Measurements from ENCODE around the gene LRMDA.

LRMDA gene

DNA sequence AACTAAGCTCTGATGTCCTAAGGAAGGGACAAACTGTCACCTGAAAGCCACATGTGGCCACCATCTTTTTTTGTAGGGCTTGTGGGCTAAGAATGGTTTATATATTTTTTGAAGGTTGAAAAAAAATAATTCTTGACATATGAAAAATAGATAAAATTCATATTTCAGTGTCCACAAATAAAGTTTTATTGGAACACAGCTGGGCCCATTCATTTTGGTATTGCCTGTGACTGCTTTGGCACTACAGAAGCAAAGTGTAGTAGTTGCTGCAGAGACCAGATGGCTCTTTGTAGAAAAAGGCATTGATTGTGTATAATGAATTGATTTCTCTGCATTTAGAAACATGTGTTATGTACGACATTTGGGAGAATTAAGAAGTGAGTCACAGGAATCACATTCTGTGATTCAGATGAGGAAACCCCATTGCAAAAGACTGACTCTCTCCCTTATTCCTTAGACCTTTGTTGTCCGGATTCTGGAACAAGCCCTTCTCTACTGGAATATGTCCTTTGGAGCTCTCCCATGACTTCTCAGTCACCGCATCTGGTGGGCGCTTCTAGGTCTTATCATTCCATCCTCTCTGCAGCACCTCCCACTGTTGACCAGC is 438.7 kb downstream of the LRMDA start:
- no peak overlapping the region for H3K4me2 ChIP-seq (ENCODE audit: low read depth, low read length, poor library complexity, severe bottlenecking)
- H2AFZ ChIP-seq (ENCODE audit: low read depth, low read length, severe bottlenecking): no peak overlapping the region
- H3K27me3 ChIP-seq (ENCODE audit: low read length): no peaks in the 10 kb centered on the region
- H3K27ac ChIP-seq (ENCODE audit: low read depth, low read length): no peak overlapping the region
- no peaks in the 10 kb centered on the region for H3K9me3 ChIP-seq (ENCODE audit: insufficient read depth, low read length)
- H4K20me1 ChIP-seq (ENCODE audit: low read depth, low read length): no peaks in the 10 kb centered on the region
- no peaks in the 10 kb centered on the region for H3K79me2 ChIP-seq (ENCODE audit: insufficient read depth, low read length)
- no peaks in the 10 kb centered on the region for H3K9me2 ChIP-seq (replicated peaks; ENCODE audit: insufficient read depth, low read length)
- H3K36me3 ChIP-seq (ENCODE audit: low read length): no peaks in the 10 kb centered on the region
- no peak overlapping the region for H3K4me3 ChIP-seq (ENCODE audit: insufficient read depth, low read length, poor library complexity, severe bottlenecking)
- no peak for TF ChIP-seq EZH2phosphoT487 (conservative IDR thresholded peaks at IDR 0.05; ENCODE audit: low read length)
- TF ChIP-seq, protein P1, sequence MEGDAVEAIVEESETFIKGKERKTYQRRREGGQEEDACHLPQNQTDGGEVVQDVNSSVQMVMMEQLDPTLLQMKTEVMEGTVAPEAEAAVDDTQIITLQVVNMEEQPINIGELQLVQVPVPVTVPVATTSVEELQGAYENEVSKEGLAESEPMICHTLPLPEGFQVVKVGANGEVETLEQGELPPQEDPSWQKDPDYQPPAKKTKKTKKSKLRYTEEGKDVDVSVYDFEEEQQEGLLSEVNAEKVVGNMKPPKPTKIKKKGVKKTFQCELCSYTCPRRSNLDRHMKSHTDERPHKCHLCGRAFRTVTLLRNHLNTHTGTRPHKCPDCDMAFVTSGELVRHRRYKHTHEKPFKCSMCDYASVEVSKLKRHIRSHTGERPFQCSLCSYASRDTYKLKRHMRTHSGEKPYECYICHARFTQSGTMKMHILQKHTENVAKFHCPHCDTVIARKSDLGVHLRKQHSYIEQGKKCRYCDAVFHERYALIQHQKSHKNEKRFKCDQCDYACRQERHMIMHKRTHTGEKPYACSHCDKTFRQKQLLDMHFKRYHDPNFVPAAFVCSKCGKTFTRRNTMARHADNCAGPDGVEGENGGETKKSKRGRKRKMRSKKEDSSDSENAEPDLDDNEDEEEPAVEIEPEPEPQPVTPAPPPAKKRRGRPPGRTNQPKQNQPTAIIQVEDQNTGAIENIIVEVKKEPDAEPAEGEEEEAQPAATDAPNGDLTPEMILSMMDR (IDR thresholded peaks at IDR 0.05; ENCODE audit: insufficient read depth, low read length, poor library complexity, severe bottlenecking): no peak
- H3F3A ChIP-seq (ENCODE audit: insufficient read depth): no peaks in the 10 kb centered on the region
- no peak overlapping the region for H3K9ac ChIP-seq (ENCODE audit: low read length)

DNA sequence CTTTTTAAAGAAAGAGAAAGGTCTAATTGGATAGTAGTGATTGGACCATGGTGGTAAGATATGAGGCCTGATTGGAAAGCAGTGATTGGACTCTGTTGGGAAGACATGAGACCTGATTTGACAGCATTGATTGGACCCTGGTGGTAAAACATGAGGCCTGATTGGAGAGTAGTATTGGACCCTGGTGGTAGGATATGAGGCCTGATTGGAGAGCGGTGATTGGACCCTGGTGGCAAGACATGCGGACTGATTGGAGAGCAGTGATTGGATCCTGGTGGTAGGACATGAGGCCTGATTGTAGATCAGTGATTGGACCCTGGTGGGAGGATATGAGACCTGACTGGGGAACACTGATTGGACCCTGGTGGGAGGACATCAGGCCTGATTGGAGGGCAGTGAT is 444.3 kb downstream of the LRMDA start:
- H4K20me1 ChIP-seq (ENCODE audit: low read depth, low read length): no peaks in the 10 kb centered on the region
- H3K36me3 ChIP-seq (ENCODE audit: low read length): no peaks in the 10 kb centered on the region
- H3K4me2 ChIP-seq (ENCODE audit: low read depth, low read length, poor library complexity, severe bottlenecking): no peak overlapping the region
- H3F3A ChIP-seq (ENCODE audit: insufficient read depth): no peaks in the 10 kb centered on the region
- no peak overlapping the region for H3K4me3 ChIP-seq (ENCODE audit: insufficient read depth, low read length, poor library complexity, severe bottlenecking)
- H3K9me2 ChIP-seq (replicated peaks; ENCODE audit: insufficient read depth, low read length): no peaks in the 10 kb centered on the region
- no peak overlapping the region for H3K27ac ChIP-seq (ENCODE audit: low read depth, low read length)
- H3K27me3 ChIP-seq (ENCODE audit: low read length): no peaks in the 10 kb centered on the region
- no peak overlapping the region for H3K9ac ChIP-seq (ENCODE audit: low read length)
- no peak overlapping the region for H2AFZ ChIP-seq (ENCODE audit: low read depth, low read length, severe bottlenecking)
- no peaks in the 10 kb centered on the region for H3K79me2 ChIP-seq (ENCODE audit: insufficient read depth, low read length)
- no peak for TF ChIP-seq EZH2phosphoT487 (conservative IDR thresholded peaks at IDR 0.05; ENCODE audit: low read length)
- TF ChIP-seq, protein P1 (IDR thresholded peaks at IDR 0.05; ENCODE audit: insufficient read depth, low read length, poor library complexity, severe bottlenecking): no peak
- no peaks in the 10 kb centered on the region for H3K9me3 ChIP-seq (ENCODE audit: insufficient read depth, low read length)

GRCh38 chr10:75876710-75877109 is 445.3 kb downstream of the LRMDA start:
- Histone ChIP-seq H3K36me3 (ENCODE audit: low read length) (no peaks in the 10 kb centered on the region), H3K4me2 (ENCODE audit: low read depth, low read length, poor library complexity, severe bottlenecking) (no peak overlapping the region), H3K9ac (ENCODE audit: low read length) (no peak overlapping the region), H3K27me3 (ENCODE audit: low read length) (no peaks in the 10 kb centered on the region), H2AFZ (ENCODE audit: low read depth, low read length, severe bottlenecking) (no peak overlapping the region), H3K9me3 (ENCODE audit: insufficient read depth, low read length) (no peaks in the 10 kb centered on the region), H3F3A (ENCODE audit: insufficient read depth) (no peaks in the 10 kb centered on the region), H3K79me2 (ENCODE audit: insufficient read depth, low read length) (no peaks in the 10 kb centered on the region), H3K27ac (ENCODE audit: low read depth, low read length) (no peak overlapping the region), H3K4me3 (ENCODE audit: insufficient read depth, low read length, poor library complexity, severe bottlenecking) (no peak overlapping the region), H4K20me1 (ENCODE audit: low read depth, low read length) (no peaks in the 10 kb centered on the region), H3K9me2 (replicated peaks; ENCODE audit: insufficient read depth, low read length) (no peaks in the 10 kb centered on the region)
- TF ChIP-seq, protein P1 (IDR thresholded peaks at IDR 0.05; ENCODE audit: insufficient read depth, low read length, poor library complexity, severe bottlenecking): no peak
- no peak for TF ChIP-seq EZH2phosphoT487 (conservative IDR thresholded peaks at IDR 0.05; ENCODE audit: low read length)

Measured in SU-DHL-6 (cell line).